ENCODE results near the gene PRR16.
"Not testable (repeated sequence)": the region's sequence is repeated elsewhere in the genome, so short reads cannot be mapped to it uniquely, and the experiment has no call there.

The PRR16 gene

GRCh38 chr5:120463991-120464626 lies at the start of gene PRR16:
Gene PRR16, plus strand, starts transcription at chr5:120464300.
- no peak for DNase-seq

GRCh38 chr5:120415985-120416384 lies 48.1 kb upstream of the PRR16 start:
- DNase-seq: no peak

GRCh38 chr5:120419127-120419526 lies 45.0 kb upstream of the PRR16 start:
- DNase-seq: no peak

- not testable (repeated sequence) for DNase-seq
These were observed 37.3 kb upstream of the PRR16 start for GRCh38 chr5:120426633-120427275.

- no peak for DNase-seq
These were observed 33.5 kb upstream of the PRR16 start for GRCh38 chr5:120430572-120430971.

GRCh38 chr5:120432861-120433260 lies 31.2 kb upstream of the PRR16 start:
- no peak for DNase-seq

- DNase-seq: no peak
These were observed 29.0 kb upstream of the PRR16 start for GRCh38 chr5:120435129-120435528.

- DNase-seq: no peak
These were observed 27.1 kb upstream of the PRR16 start for GRCh38 chr5:120436996-120437395.

- no peak for DNase-seq
These were observed 21.4 kb upstream of the PRR16 start for GRCh38 chr5:120442694-120443093.

GRCh38 chr5:120443607-120444006 lies 20.5 kb upstream of the PRR16 start:
- no peak for DNase-seq

GRCh38 chr5:120446068-120446492 lies 18.0 kb upstream of the PRR16 start:
- no peak for DNase-seq

GRCh38 chr5:120446901-120447300 lies 17.2 kb upstream of the PRR16 start:
- DNase-seq: no peak

GRCh38 chr5:120447706-120448239 lies 16.3 kb upstream of the PRR16 start:
- no peak for DNase-seq

GRCh38 chr5:120449501-120449900 lies 14.6 kb upstream of the PRR16 start:
- no peak for DNase-seq

- DNase-seq: no peak
These were observed 13.2 kb upstream of the PRR16 start for GRCh38 chr5:120450910-120451309.

GRCh38 chr5:120451445-120451844 lies 12.7 kb upstream of the PRR16 start:
- DNase-seq: no peak

- DNase-seq: no peak
These were observed 11.6 kb upstream of the PRR16 start for GRCh38 chr5:120452471-120452870.

- no peak for DNase-seq
These were observed 9.9 kb upstream of the PRR16 start for GRCh38 chr5:120454094-120454798.

- DNase-seq: no peak
These were observed 8.1 kb upstream of the PRR16 start for GRCh38 chr5:120456006-120456405.

- peak; percentile 69 for DNase-seq
These were observed 6.1 kb upstream of the PRR16 start for GRCh38 chr5:120457839-120458507.

GRCh38 chr5:120458508-120458847 lies 5.6 kb upstream of the PRR16 start:
- not testable (repeated sequence) for DNase-seq

GRCh38 chr5:120461251-120461650 lies 2.8 kb upstream of the PRR16 start:
- no peak for DNase-seq

GRCh38 chr5:120463006-120463680 lies 957 bp upstream of the PRR16 start:
- no peak for DNase-seq

Data from NK-92 treated with Interleukin-12 subunit alpha and Interleukin-12 subunit beta, amount 100 ng/mL, for 24 hours (cell line).